HG03025 (cell line): ENCODE measurements around the gene RMDN2.

Source experiments
- ATAC-seq: cut with Tn5 transposase; IDR thresholded peaks from one replicate; pipeline ENCODE4 v1.9.1; 2021; ENCODE audit warnings: mild to moderate bottlenecking, moderate library complexity; ENCODE audit not compliant: unreplicated experiment, low FRiP score

RMDN2 gene, protein sequence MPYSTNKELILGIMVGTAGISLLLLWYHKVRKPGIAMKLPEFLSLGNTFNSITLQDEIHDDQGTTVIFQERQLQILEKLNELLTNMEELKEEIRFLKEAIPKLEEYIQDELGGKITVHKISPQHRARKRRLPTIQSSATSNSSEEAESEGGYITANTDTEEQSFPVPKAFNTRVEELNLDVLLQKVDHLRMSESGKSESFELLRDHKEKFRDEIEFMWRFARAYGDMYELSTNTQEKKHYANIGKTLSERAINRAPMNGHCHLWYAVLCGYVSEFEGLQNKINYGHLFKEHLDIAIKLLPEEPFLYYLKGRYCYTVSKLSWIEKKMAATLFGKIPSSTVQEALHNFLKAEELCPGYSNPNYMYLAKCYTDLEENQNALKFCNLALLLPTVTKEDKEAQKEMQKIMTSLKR

DNA sequence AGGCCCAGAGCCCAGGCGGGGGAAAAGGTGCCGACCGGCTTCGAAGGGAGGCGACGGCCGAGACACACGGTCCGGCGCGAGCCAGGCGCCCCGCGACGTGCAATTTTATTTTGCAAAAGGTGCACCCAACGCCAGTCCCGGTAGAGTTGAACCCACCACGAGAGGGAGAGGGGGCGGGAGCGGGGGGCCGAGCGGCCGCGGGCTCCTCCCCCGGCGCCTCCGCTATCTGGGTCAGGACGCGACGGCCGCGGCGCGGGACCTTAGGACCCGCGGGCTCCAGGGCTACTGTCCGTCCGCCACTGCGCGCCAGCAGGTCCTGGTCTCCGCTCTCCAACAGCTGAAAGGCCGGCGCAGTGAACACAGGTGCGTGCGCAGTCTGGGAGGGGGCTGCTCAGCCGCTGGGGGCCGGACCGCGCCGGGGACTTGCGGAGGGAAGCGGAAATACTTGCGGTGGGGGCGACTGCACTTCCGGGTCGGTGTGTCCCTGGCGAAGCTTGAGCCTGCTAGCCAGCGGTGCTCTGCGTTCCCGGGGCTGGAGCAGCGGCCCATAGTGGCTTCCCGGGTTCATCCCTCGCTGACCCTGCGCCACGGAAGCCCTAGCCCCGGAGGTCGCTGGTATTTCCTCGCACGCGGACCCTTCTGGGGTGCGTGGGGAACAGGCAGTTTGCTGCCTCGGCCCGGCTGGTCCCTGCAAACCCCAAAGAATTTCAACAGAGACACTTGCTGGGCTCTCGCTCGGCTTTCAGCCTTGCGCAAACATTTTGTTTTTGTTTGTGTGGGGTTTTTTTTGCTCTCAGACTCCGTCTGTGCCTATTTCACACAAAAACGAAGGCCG lies at the start of gene RMDN2:
RMDN2 (plus strand) TSS at position 225 of the 835 bp plus-strand sequence. CDS start 3,991 bp downstream, outside the sequence.
- ATAC-seq = peak; percentile 93

- ATAC-seq = no peak
These were observed 49.6 kb upstream of the RMDN2 start for GRCh38 chr2:37875403-37875906.

GRCh38 chr2:37876227-37876626 lies 48.9 kb upstream of the RMDN2 start:
- ATAC-seq = no peak

DNA sequence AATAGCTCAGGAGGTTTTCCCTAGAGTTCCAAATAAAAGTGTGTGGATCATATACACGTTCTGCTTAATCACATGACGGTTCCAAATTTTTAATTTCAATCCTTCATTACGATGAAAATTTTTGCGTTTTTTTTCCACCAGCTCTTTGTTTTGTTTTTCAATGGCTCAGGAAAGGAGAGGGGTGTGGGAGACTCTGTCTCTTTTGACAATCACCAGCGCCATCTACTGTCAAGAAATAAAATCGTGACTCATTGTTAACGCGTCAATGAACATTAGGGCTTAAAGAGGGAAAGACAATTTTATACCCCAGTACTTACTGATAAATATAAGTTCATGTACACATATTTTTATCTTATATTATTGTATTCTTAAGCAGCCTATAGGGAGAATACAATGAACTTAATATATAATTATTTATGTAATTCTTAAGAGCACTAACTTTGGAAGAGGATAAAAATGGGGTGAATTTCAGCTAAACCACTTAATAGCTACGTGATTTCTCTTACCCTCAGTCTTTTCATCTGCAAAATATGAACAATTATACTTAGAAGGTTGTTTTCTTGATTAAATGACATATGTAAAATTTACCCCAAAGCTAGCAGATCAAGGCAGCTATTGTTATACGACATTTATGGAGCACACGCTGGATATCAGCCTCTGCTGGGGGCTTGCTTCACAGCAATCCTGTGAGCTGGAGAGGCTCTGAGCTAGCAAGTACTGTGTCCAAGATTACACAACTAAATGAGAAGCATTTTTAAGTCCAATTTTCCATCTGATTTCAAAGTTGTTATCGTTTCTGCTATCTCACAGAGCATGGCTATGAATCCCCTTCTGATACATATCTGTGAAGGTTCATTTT lies 47.4 kb upstream of the RMDN2 start:
- ATAC-seq = no peak

DNA sequence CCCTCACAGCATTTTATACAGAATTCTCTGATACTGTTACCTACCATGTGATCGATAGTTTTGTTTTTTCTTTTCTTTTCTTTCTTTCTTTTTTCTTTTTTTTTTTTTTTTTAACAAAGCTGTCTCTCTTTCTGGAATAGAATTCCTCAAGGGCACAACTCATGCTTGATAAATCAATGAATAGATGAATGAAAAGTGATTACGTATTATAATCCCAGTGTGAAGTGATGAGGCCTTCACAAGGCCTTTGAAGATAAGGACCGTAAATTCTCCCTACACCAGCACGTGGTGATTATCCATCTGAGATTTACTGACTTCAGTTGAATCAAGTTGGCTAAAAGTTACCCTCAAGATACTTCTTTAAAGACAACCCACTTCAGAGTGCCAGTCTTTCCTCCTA lies 46.6 kb upstream of the RMDN2 start:
- no peak for ATAC-seq

DNA sequence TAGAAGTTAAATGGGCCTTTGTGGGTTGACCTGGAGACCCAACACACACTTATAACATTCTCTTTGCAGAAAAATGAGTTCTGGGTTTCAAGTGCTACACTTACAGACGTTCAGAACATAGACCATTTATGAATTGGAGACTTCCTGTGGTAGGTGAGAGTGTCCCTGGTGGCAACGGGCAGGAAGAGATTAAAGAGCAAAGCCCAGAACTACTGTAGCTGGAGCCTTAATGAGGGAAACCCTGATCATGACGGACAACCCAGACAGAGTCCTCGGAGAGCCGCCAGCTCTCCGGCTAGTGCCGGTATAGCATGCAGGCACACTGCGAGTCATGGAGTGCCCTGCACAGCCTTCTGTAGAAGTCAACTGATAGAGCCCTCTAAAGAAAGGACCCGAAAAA lies 44.5 kb upstream of the RMDN2 start:
- no peak for ATAC-seq

GRCh38 chr2:37881397-37881796 lies 43.7 kb upstream of the RMDN2 start:
- ATAC-seq = no peak

DNA sequence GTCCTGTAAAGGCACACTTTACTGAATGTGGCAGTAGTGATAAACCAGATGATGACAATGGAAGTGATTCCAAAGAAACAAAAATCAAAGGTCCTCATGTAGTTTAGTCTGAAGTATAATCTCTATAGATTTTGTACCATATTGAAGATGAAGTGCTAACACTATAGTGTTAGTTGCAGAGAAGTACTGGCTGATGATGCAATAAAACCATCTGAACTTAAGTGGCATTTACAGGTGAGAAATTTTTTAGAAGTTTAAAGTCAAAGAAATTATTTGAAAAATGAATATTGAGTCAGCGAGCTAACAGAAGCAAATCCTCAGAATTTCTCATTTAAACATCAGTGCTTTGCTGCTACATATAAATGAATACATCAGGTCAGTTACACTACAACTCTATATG lies 43.1 kb upstream of the RMDN2 start:
- ATAC-seq = no peak

DNA sequence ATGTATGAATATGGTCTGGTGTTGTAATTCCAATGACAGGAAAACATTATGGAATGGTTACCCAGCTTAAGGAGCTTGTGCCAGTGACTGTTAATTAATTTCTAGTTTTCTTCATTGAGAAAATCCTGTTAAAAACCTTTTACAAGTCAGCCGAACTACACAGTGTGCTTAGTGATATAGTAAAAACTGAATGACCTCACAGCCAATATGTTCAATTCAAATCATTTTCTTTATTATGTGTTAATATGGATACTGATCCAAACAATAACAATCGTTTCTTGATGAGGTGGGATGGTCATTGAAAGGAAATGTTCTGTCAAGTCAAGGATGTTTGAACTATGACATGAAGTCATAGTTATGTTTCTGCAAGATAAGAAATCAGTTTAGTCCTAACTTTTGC lies 41.6 kb upstream of the RMDN2 start:
- no peak for ATAC-seq

DNA sequence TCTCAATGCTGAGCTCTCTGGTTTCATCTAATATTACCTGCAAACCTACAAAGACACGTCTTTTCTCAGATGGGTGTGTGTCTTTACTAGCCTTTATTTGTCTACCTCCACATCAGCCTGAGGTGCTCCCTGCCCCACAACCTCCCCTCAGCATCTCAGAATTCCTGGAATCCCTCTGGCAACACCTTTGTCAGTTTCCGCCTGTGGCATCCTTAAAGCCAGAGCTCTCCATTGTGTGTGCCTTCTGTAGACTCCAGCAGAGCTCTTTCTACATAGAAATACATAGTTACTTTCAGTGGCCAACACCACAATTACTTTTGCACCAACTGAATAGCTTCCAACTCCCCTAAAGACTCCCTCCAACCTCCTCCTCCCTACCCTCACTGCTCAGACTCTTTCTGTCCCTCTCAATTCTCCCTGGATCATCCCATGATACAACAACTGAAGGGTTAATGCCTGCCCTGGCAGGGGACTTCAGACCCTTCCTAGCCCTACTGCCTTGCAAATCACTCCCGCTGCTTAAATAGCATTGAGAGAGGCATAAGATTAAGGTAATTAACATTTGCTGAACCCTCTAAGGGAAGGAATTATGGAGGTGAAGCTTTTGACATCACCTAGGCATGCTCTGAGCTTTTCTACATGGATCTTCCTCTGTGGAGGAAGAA lies 39.6 kb upstream of the RMDN2 start:
- ATAC-seq = no peak

GRCh38 chr2:37886745-37887144 lies 38.3 kb upstream of the RMDN2 start:
- ATAC-seq = no peak

DNA sequence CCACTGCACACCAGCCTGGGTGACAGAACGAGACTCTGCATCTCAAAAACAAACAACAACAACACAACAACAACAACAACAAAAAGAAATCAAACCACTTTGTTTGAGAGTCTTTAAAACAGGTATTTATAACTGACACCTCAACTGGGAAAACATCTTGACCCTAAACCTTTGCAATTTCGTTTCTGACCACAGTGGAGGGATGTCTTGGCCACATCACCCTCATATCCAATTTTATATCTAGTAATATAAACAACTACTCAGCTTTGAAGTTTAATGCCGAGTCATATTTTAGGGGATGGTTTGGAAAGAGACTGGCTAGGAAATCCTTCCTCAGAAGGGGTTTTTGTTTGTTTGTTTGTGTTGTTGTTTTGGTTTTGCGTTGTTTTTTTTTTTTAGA lies 37.8 kb upstream of the RMDN2 start:
- ATAC-seq = no peak

GRCh38 chr2:37890893-37891495 lies 34.1 kb upstream of the RMDN2 start:
- ATAC-seq = no peak

DNA sequence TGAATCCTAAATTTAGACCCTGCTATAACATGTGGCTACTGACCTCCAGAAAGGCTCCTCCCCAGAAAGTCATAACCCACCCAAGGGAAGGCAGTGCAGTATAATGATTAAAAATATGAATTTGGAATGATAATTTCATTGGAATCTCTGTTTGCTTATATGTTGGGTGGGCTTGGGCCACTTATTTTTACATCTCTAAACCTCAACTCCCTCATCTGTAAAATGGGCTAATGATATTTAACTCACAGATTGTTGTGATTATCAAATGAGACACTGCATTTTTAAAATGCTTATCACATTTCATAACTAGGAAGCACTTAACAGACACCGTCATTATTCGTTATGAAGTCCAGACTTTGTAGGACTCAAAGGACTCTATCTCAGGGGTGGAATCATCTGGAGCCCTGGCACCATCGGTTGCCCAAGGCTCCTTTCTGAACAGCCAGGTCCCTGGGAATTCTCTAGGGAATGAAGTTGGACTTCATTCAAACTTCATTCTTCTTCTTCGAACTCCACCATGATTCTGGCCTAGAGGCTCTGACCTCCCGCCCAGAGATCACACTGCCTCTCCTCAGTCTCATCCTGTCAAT lies 33.1 kb upstream of the RMDN2 start:
- no peak for ATAC-seq

DNA sequence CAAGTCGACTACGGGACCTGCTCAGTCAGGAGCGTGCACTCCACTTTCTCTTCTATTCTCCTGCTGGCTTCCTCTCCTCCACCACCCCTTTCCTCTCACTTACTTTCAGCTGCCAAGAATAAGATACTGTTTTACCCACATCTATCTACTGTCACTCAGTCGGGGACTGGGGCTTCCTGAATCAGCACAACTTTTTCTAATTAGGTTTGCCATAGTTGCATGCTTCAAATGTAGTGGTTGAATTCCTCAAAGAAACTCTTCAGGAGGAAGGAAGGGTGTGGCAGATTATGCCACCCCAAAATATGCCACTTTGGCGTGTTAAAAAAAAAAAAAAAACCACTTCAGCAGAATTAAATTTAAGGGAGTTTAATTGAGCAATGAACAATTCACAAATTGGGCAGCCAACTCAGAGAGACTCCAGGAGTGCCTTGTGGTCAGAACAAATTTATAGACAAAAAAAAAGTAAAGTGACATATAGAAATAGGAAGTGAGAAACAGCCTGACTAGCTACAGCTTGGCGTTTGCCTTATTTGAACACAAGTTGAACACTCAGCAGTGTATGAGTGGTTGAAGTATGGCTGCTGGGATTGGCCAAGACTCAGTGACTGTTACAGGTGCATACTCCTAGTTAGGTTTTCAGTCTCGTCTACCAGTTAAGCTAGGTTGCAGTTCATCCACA lies 32.5 kb upstream of the RMDN2 start:
- peak; percentile 80 for ATAC-seq

DNA sequence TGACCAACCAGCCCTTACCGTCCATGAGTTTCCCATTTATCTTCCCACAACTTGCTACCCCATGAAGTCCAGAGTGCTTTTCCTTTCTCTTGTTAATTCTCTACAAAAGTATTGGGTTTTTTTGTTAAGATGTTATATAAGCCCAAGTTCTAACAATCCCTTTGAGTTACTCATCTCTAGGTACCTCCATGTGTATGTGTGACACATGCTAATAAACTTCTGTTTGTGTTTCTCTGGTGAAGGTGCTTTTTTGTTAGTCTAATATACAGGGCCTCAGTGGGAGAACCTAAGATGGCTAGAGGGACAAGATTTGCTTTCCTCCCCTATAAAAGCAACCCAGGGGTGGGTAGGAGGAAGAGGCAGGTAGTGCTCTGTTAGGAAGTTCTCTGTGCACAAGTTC lies 31.8 kb upstream of the RMDN2 start:
- no peak for ATAC-seq

DNA sequence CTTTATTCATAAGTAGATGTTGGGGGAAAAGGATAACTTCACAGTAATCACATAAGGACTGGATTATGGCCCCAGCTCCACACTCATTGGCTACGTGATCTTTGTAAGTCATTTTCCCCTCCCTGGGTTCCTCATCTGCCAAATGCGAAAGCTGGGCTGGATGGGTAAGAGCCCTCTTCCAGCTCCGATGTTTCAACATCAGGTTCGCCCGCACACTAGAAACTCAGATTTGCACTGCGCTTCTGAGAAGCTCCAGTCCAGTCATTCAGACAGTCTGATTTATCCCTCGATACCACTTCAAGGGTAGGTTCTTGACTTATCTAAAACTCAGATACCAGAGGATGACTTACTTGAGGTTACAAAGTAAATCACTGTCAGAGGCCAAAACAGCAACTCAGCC lies 31.0 kb upstream of the RMDN2 start:
- no peak for ATAC-seq

- no peak for ATAC-seq
These were observed 30.5 kb upstream of the RMDN2 start for GRCh38 chr2:37894601-37895000.

- ATAC-seq = no peak
These were observed 29.9 kb upstream of the RMDN2 start for GRCh38 chr2:37895140-37895539.
